DND-41 (cell line): ENCODE measurements around the gene IQCK.

Experiments used
- ATAC-seq: fragments of 200-7000 bp; cut with Tn5 transposase; 3 replicates; pipeline ENCODE4 v1.9.1; 2021; ENCODE audit warnings: low read depth; ENCODE audit not compliant: insufficient read depth
- DNase-seq: peaks from one replicate; pipeline ENCODE4 v3.0.0-alpha.2; 2020
- H2AFZ ChIP-seq: 2 replicates; pipeline ENCODE4 v1.6.0; 2012; ENCODE audit warnings: low read depth, low read length
- H3K27ac ChIP-seq: 2 replicates; pipeline ENCODE4 v1.5.1; 2012; ENCODE audit warnings: low read length, inconsistent platforms
- H3K27me3 ChIP-seq: fragments of 200-600 bp; sonication (generic); 2 replicates; pipeline ENCODE4 v1.6.0; 2012; ENCODE audit warnings: low read length, mild to moderate bottlenecking, inconsistent platforms; ENCODE audit not compliant: insufficient read depth, poor library complexity
- H3K36me3 ChIP-seq: 2 replicates; pipeline ENCODE4 v1.5.1; 2012; ENCODE audit warnings: low read length, inconsistent platforms; ENCODE audit not compliant: insufficient read depth
- H3K4me1 ChIP-seq: 2 replicates; pipeline ENCODE4 v1.5.1; 2012; ENCODE audit warnings: mild to moderate bottlenecking, low read length; ENCODE audit not compliant: insufficient read depth
- H3K4me2 ChIP-seq: 2 replicates; pipeline ENCODE4 v1.6.0; 2012; ENCODE audit warnings: mild to moderate bottlenecking, moderate library complexity, low read length, inconsistent platforms; ENCODE audit not compliant: insufficient read depth
- H3K4me3 ChIP-seq, 2 experiments: fragments of 200-600 bp in 1 of 2; shearing (Covaris generic) in 1 of 2; 2 replicates each; pipeline ENCODE4 v1.5.1; 2012 to 2016; ENCODE audit warnings: inconsistent platforms in 2 of 2, low read length in 2 of 2, mild to moderate bottlenecking in 2 of 2, low read depth in 1 of 2, moderate library complexity in 1 of 2
- H3K79me2 ChIP-seq: 2 replicates; pipeline ENCODE4 v1.6.0; 2012; ENCODE audit warnings: low read length, inconsistent platforms; ENCODE audit not compliant: insufficient read depth
- H3K9ac ChIP-seq: 2 replicates; pipeline ENCODE4 v1.6.0; 2012; ENCODE audit warnings: low read depth, mild to moderate bottlenecking, inconsistent platforms, low read length, moderate library complexity
- H3K9me3 ChIP-seq: 2 replicates; pipeline ENCODE4 v1.5.1; 2012; ENCODE audit warnings: low read length, moderate library complexity, mild to moderate bottlenecking, inconsistent platforms; ENCODE audit not compliant: insufficient read depth, severe bottlenecking
- H4K20me1 ChIP-seq: 2 replicates; pipeline ENCODE4 v1.6.0; 2012; ENCODE audit warnings: low read length; ENCODE audit not compliant: insufficient read depth
- CTCF ChIP-seq: IDR thresholded peaks from 2 replicates; pipeline ENCODE4 v1.5.1; 2012; ENCODE audit warnings: borderline replicate concordance, low read length, moderate library complexity, mild to moderate bottlenecking; ENCODE audit not compliant: poor library complexity, severe bottlenecking; ENCODE audit errors: extremely low read depth
- EZH2 ChIP-seq: IDR thresholded peaks from 3 replicates; pipeline ENCODE4 v1.6.1; 2012; ENCODE audit warnings: borderline replicate concordance, low read depth, mild to moderate bottlenecking, moderate library complexity, low read length, inconsistent platforms; ENCODE audit not compliant: severe bottlenecking

The IQCK gene

GRCh38 chr16:19812986-19813385 is 94.9 kb downstream of the IQCK start:
- Histone ChIP-seq H3K9me3 (peaks cover 3% of the 10 kb centered on the region), H3K27me3 (no peaks in the 10 kb centered on the region), H3K27ac (no peak overlapping the region), H3K4me3 (no peak overlapping the region), H2AFZ (no peak overlapping the region), H3K79me2 (no peaks in the 10 kb centered on the region), H3K4me1 (peaks cover 3% of the 10 kb centered on the region; the same call in 1 of the 2 replicates), H3K4me2 (no peak overlapping the region), H3K36me3 (no peaks in the 10 kb centered on the region), H3K9ac (no peak overlapping the region), H4K20me1 (no peaks in the 10 kb centered on the region)
- ATAC-seq, result no peak
- TF ChIP-seq CTCF, result no peak
- TF ChIP-seq EZH2, result no peak
- DNase-seq, result no peak

GRCh38 chr16:19815418-19815817 is 97.3 kb downstream of the IQCK start:
- ATAC-seq (no peak), DNase-seq (no peak)
- H3K4me1 ChIP-seq, result no peaks in the 10 kb centered on the region
- H2AFZ ChIP-seq, result no peak overlapping the region
- H3K9ac ChIP-seq, result no peak overlapping the region
- H4K20me1 ChIP-seq, result no peaks in the 10 kb centered on the region
- TF ChIP-seq EZH2 (no peak), CTCF (no peak)
- no peaks in the 10 kb centered on the region for H3K36me3 ChIP-seq
- H3K9me3 ChIP-seq, result peaks cover 3% of the 10 kb centered on the region
- H3K79me2 ChIP-seq, result no peaks in the 10 kb centered on the region
- H3K27ac ChIP-seq, result no peak overlapping the region
- no peak overlapping the region for H3K4me2 ChIP-seq
- H3K4me3 ChIP-seq, result no peak overlapping the region
- no peaks in the 10 kb centered on the region for H3K27me3 ChIP-seq

DNA sequence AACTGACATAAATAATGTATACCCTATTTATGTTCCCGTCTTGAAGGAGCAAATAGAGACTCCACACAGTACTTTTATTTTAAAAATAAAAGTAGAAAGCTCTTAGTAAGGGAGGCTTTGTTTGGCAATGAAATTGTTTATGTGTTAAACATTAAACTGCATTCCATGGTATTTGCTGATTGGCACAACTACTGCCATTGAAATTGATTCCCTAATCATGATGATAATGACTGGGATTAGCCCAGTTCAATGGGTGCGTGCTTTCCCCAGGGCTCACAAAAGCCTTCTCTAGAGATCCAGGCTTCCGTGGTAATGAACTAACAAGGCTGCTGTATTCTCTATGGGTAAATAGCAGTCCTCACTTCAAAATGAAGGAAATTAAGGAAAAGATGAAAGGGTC is 99.1 kb downstream of the IQCK start:
- Histone ChIP-seq H3K9ac (no peak overlapping the region), H3K4me3 (no peak overlapping the region)
- no peak for TF ChIP-seq CTCF
- no peak for TF ChIP-seq EZH2

DNA sequence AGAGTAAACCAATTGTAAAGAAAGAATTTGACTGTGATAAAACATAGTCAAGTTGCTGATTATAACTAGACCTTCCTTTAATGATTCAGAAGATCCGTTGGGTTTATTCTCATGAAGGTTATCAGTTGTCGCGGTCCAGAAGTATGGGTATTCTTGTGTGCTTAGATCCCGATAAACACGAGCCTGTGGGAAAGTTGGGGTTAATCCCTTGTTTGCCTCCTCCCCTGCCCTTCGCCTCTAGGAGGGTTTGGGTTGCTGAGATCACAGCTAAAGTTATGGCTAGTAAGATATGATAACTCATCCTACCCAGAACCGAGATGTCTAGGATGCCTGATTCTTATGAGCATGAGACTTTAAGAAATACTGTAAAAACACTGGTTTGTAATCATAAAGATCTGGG is 99.8 kb downstream of the IQCK start:
- H3K27me3 ChIP-seq, result no peaks in the 10 kb centered on the region
- no peak overlapping the region for H3K4me3 ChIP-seq
- H2AFZ ChIP-seq, result no peak overlapping the region
- no peak overlapping the region for H3K27ac ChIP-seq
- no peak overlapping the region for H3K9ac ChIP-seq
- H3K4me1 ChIP-seq, result no peaks in the 10 kb centered on the region
- peaks cover 1% of the 10 kb centered on the region for H3K9me3 ChIP-seq
- H3K4me2 ChIP-seq, result no peak overlapping the region
- DNase-seq (no peak), ATAC-seq (no peak)
- H4K20me1 ChIP-seq, result no peaks in the 10 kb centered on the region
- H3K79me2 ChIP-seq, result no peaks in the 10 kb centered on the region
- no peak for TF ChIP-seq CTCF
- no peak for TF ChIP-seq EZH2
- no peaks in the 10 kb centered on the region for H3K36me3 ChIP-seq

More for the DNA sequence above, 99.1 kb downstream of the IQCK start:
- Histone ChIP-seq H3K4me1 (no peaks in the 10 kb centered on the region), H3K4me2 (no peak overlapping the region), H2AFZ (no peak overlapping the region), H3K27ac (no peak overlapping the region), H3K79me2 (no peaks in the 10 kb centered on the region), H3K36me3 (no peaks in the 10 kb centered on the region), H3K27me3 (no peaks in the 10 kb centered on the region), H4K20me1 (no peaks in the 10 kb centered on the region), H3K9me3 (peaks cover 3% of the 10 kb centered on the region)
- DNase-seq (no peak), ATAC-seq (no peak)
